ENCODE results near the gene ROPN1L.
"Not testable (repeated sequence)": the region's sequence is repeated elsewhere in the genome, so short reads cannot be mapped to it uniquely, and the experiment has no call there.

Gene ROPN1L

DNA sequence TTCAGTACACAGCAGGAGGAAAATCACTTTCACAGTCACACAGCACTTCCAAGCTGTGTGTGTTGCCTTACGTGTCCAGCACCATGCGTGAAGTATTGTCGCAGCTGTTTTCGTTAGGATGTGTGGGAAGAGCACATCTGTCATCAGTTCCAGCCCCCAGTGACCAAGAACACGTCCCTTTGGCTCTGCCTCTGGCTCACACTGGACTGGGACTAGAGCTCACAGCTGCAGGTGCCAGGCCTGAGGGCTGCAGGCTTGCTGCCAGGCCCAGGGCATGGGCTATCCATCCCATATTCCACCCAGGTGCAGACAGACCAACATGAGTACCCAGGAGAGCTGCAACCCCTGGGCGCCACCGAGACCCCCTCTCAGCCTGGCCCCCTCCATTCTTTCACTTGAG lies 61.6 kb downstream of the ROPN1L start:
- DNase-seq = no peak

GRCh38 chr5:10503997-10504793 lies 62.5 kb downstream of the ROPN1L start:
- DNase-seq = no peak

DNA sequence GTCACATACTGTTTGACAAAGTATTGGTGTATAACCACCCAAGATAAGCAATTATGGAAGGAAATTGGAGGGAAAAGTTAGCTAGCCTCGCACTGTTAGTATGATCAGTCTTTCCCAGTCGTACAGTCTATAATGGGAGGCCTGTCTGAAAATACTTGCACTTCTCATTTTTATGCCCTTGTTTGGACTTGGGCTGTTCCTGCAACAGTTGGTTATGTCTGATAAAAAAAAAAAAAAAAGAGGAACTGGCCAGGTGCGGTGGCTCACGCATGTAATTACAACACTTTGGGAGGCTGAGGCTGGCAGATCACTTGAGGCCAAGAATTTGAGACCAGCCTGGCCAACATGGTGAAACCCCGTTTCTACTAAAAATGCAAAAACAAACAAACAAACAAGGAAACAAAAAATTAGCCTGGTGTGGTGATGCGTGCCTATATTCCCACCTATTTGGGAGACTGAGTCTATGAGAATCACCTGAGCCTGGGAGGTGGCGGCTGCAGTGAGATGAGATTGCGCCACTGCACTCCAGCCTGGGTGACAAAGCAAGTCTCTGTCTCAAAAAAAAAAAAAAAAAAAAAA lies 63.9 kb downstream of the ROPN1L start:
- DNase-seq = no peak

GRCh38 chr5:10506535-10506934 lies 64.9 kb downstream of the ROPN1L start:
- no peak for DNase-seq

- DNase-seq = no peak
These were observed 66.0 kb downstream of the ROPN1L start for GRCh38 chr5:10507575-10508096.

DNA sequence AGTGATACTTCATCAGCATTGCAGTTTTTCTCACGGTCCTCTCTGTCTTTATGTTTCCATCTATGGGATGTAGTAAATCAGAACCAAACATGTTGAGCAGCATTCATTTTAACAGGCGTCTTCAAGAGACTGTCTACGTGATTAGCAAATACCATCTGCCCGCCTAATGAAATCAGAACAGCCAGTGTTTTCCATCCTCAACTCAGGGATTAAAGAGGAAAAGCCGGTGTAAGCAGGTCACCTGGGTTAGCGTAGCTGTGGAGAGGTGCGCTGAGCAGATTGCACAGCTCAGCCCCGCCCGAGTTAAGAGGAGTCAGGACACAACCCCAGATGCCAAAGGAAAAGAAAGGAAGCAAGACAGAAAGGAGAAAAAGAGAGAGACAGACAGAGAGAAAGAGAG lies 67.9 kb downstream of the ROPN1L start:
- DNase-seq = no peak

- no peak for DNase-seq
These were observed 70.3 kb downstream of the ROPN1L start for GRCh38 chr5:10511741-10512640.

GRCh38 chr5:10513501-10514442 lies 72.1 kb downstream of the ROPN1L start:
- no peak for DNase-seq

- not testable (repeated sequence) for DNase-seq
These were observed 72.9 kb downstream of the ROPN1L start for GRCh38 chr5:10514572-10514971.
